ENCODE data around the gene TPCN1. TPM values are rescaled to one million over a fixed set of nuclear protein-coding genes. Genes with fewer than 3 reads are reported as not detected.

Gene TPCN1
- total RNA-seq, 2 experiments from 2014 or later: 22.6 to 25.0 TPM

- ChIA-PET CTCF (no interaction called here), POLR2A (interaction anchor here (0.6 kb wide), 1 partner anchor 24 kb away, joined by 3 read pairs; no protein-coding TSS in a partner anchor)
Measured at GRCh38 chr12:113246478-113247122, 25.3 kb downstream of the TPCN1 start.

- ChIA-PET CTCF (no interaction called here), POLR2A (no interaction called here)
Measured at GRCh38 chr12:113247123-113248050, 26.1 kb downstream of the TPCN1 start.

- ChIA-PET CTCF (no interaction called here), POLR2A (no interaction called here)
Measured at GRCh38 chr12:113248051-113248825, 27.0 kb downstream of the TPCN1 start.

GRCh38 chr12:113248842-113249435 is 27.7 kb downstream of the TPCN1 start:
- ChIA-PET POLR2A (no interaction called here), CTCF (interaction anchor here (0.8 kb wide), 1 partner anchor 44 kb away, joined by 3 read pairs; no protein-coding TSS in a partner anchor)

GRCh38 chr12:113249546-113249945 is 28.3 kb downstream of the TPCN1 start:
- ChIA-PET POLR2A (no interaction called here), CTCF (interaction anchor here (0.8 kb wide), 1 partner anchor 45 kb away, joined by 3 read pairs; no protein-coding TSS in a partner anchor)

- POLR2A ChIA-PET: no interaction called here
Measured at GRCh38 chr12:113250045-113250444, 28.8 kb downstream of the TPCN1 start.

GRCh38 chr12:113251404-113252070 is 30.3 kb downstream of the TPCN1 start:
- ChIA-PET POLR2A (no interaction called here), CTCF (interaction anchor here (0.6 kb wide), 1 partner anchor 24 kb away, joined by 3 read pairs; no protein-coding TSS in a partner anchor)

More at GRCh38 chr12:113250045-113250444, 28.8 kb downstream of the TPCN1 start:
- CTCF ChIA-PET: interaction anchor here (0.8 to 1.0 kb wide), 2 partner anchors 45 to 76 kb away, joined by 3 to 4 read pairs; no protein-coding TSS in a partner anchor

GRCh38 chr12:113252494-113252893 is 31.2 kb downstream of the TPCN1 start:
- POLR2A ChIA-PET: interaction anchor here (0.6 kb wide), 1 partner anchor 14 kb away, joined by 3 read pairs; no protein-coding TSS in a partner anchor
- CTCF ChIA-PET: no interaction called here

GRCh38 chr12:113253532-113254285 is 32.4 kb downstream of the TPCN1 start:
- POLR2A ChIA-PET: no interaction called here
- CTCF ChIA-PET: interaction anchor here (1.2 kb wide), 1 partner anchor 172 kb away, joined by 3 read pairs; no protein-coding TSS in a partner anchor

GRCh38 chr12:113254298-113254697 is 33.0 kb downstream of the TPCN1 start:
- POLR2A ChIA-PET: no interaction called here
- CTCF ChIA-PET: interaction anchor here (1.2 kb wide), 1 partner anchor 171 kb away, joined by 3 read pairs; no protein-coding TSS in a partner anchor

- CTCF ChIA-PET: no interaction called here
- POLR2A ChIA-PET: no interaction called here
Measured at GRCh38 chr12:113257564-113257963, 36.3 kb downstream of the TPCN1 start.

- POLR2A ChIA-PET: no interaction called here
Measured at GRCh38 chr12:113260127-113260526, 38.9 kb downstream of the TPCN1 start.

GRCh38 chr12:113260636-113261300 is 39.5 kb downstream of the TPCN1 start:
- POLR2A ChIA-PET: no interaction called here
- CTCF ChIA-PET: interaction anchor here (0.6 to 1.5 kb wide), 2 partner anchors 23 to 266 kb away, joined by 3 to 5 read pairs; no protein-coding TSS in a partner anchor

More at GRCh38 chr12:113260127-113260526, 38.9 kb downstream of the TPCN1 start:
- CTCF ChIA-PET: interaction anchor here (1.5 kb wide), 1 partner anchor 23 kb away, joined by 5 read pairs; no protein-coding TSS in a partner anchor

GRCh38 chr12:113261847-113262470 is 40.7 kb downstream of the TPCN1 start:
- POLR2A ChIA-PET: no interaction called here
- CTCF ChIA-PET: no interaction called here

GRCh38 chr12:113262710-113263109 is 41.4 kb downstream of the TPCN1 start:
- POLR2A ChIA-PET: no interaction called here
- CTCF ChIA-PET: no interaction called here

- ChIA-PET CTCF (no interaction called here), POLR2A (no interaction called here)
Measured at GRCh38 chr12:113263431-113263963, 42.2 kb downstream of the TPCN1 start.

All from activated CD8-positive, alpha-beta memory T cell treated with anti-CD3 and anti-CD28 coated beads for 36 hours (primary cell).